HEK293 (cell line): ENCODE data around the gene HIP1.

Experiments
- CTCF ChIA-PET: fragments of 350-600 bp; formaldehyde crosslinking; extraction: SDS; loops from one replicate; lab custom pipeline; 2021; ENCODE audit warnings: antibody characterized with exemption; lab: Yijun Ruan, JAX
- POLR2A ChIA-PET: fragments of 300-600 bp; formaldehyde crosslinking; extraction: SDS; loops from one replicate; lab custom pipeline; 2020; ENCODE audit warnings: antibody characterized with exemption, inconsistent platforms; lab: Yijun Ruan, JAX
- H3K27ac ChIP-seq: fragments of 200-500 bp; sonication (Bioruptor generic); 2 replicates; pipeline ENCODE4 v1.5.1; 2014; ENCODE audit warnings: low read depth, low read length, control low read depth, inconsistent platforms; ENCODE audit errors: extremely low read depth
- H3K36me3 ChIP-seq, 2 experiments: fragments of 200-500 bp in 1 of 2; sonication (Bioruptor generic) in 1 of 2; 1 replicate in 1 of 2; 2 replicates in 1 of 2; pipeline ENCODE4 v1.5.1; 2014 to 2017; ENCODE audit warnings: inconsistent platforms in 2 of 2, low read length in 2 of 2; ENCODE audit not compliant: control insufficient read depth in 2 of 2, insufficient read depth in 1 of 2
- H3K4me1 ChIP-seq: fragments of 200-500 bp; sonication (Bioruptor generic); 2 replicates; pipeline ENCODE4 v1.5.1; 2014; ENCODE audit warnings: mild to moderate bottlenecking, low read length, inconsistent platforms; ENCODE audit not compliant: control insufficient read depth, insufficient read depth
- H3K4me3 ChIP-seq: 2 replicates; pipeline ENCODE4 v1.5.1; 2011; ENCODE audit warnings: low read depth, mild to moderate bottlenecking, control low read depth, low read length, moderate library complexity
- H3K9me3 ChIP-seq: fragments of 200-500 bp; sonication (Bioruptor generic); 2 replicates; pipeline ENCODE4 v1.5.1; 2014; ENCODE audit warnings: low read depth, low read length, inconsistent platforms; ENCODE audit not compliant: control insufficient read depth, insufficient read depth
- ATF2 ChIP-seq: fragments of 450-650 bp; formaldehyde crosslinking; IDR thresholded peaks from 2 replicates; pipeline ENCODE4 v1.5.1; 2016; ENCODE audit warnings: missing biosample characterization, missing genetic modification characterization, low read depth
- EGR2 ChIP-seq: fragments of 450-650 bp; formaldehyde crosslinking; IDR thresholded peaks from 2 replicates; pipeline ENCODE4 v1.5.1; 2016; ENCODE audit warnings: low read depth, missing biosample characterization, missing genetic modification characterization
- INSM2 ChIP-seq: fragments of 450-650 bp; formaldehyde crosslinking; IDR thresholded peaks from 2 replicates; pipeline ENCODE4 v1.5.1; 2016; ENCODE audit warnings: missing biosample characterization, missing genetic modification characterization
- SCRT1 ChIP-seq: fragments of 450-650 bp; formaldehyde crosslinking; IDR thresholded peaks from 2 replicates; pipeline ENCODE4 v1.5.1; 2016; ENCODE audit warnings: missing biosample characterization, missing genetic modification characterization, borderline replicate concordance
- SP3 ChIP-seq: fragments of 450-650 bp; formaldehyde crosslinking; IDR thresholded peaks from 2 replicates; pipeline ENCODE4 v1.5.1; 2016; ENCODE audit warnings: missing biosample characterization, missing genetic modification characterization
- ZBTB20 ChIP-seq: fragments of 450-650 bp; formaldehyde crosslinking; IDR thresholded peaks from 2 replicates; pipeline ENCODE4 v1.5.1; 2016; ENCODE audit warnings: missing biosample characterization, missing genetic modification characterization
- ZNF140 ChIP-seq: fragments of 450-650 bp; formaldehyde crosslinking; IDR thresholded peaks from 2 replicates; pipeline ENCODE4 v1.5.1; 2016; ENCODE audit warnings: missing biosample characterization, missing genetic modification characterization
- ZNF146 ChIP-seq: fragments of 450-650 bp; formaldehyde crosslinking; IDR thresholded peaks from 2 replicates; pipeline ENCODE4 v1.5.1; 2016; ENCODE audit warnings: missing biosample characterization, missing genetic modification characterization
- ZNF280D ChIP-seq: fragments of 450-650 bp; formaldehyde crosslinking; IDR thresholded peaks from 2 replicates; pipeline ENCODE4 v1.5.1; 2016; ENCODE audit warnings: missing biosample characterization, missing genetic modification characterization
- ZNF311 ChIP-seq: fragments of 450-650 bp; formaldehyde crosslinking; IDR thresholded peaks from 2 replicates; pipeline ENCODE4 v1.5.1; 2017; ENCODE audit warnings: missing biosample characterization, missing genetic modification characterization, borderline replicate concordance
- ZNF362 ChIP-seq: fragments of 450-650 bp; formaldehyde crosslinking; IDR thresholded peaks from 2 replicates; pipeline ENCODE4 v1.5.1; 2016; ENCODE audit warnings: missing biosample characterization, missing genetic modification characterization
- ZNF433 ChIP-seq: fragments of 450-650 bp; formaldehyde crosslinking; IDR thresholded peaks from 2 replicates; pipeline ENCODE4 v1.5.1; 2016; ENCODE audit warnings: missing biosample characterization, missing genetic modification characterization, low read depth
- ZNF449 ChIP-seq: fragments of 450-650 bp; formaldehyde crosslinking; IDR thresholded peaks from 2 replicates; pipeline ENCODE4 v1.5.1; 2017; ENCODE audit warnings: missing biosample characterization, mild to moderate bottlenecking, missing genetic modification characterization, moderate library complexity
- ZNF488 ChIP-seq: fragments of 450-650 bp; formaldehyde crosslinking; IDR thresholded peaks from 2 replicates; pipeline ENCODE4 v1.5.1; 2016; ENCODE audit warnings: missing biosample characterization, missing genetic modification characterization
- ZNF510 ChIP-seq: fragments of 450-650 bp; formaldehyde crosslinking; IDR thresholded peaks from 2 replicates; pipeline ENCODE4 v1.5.1; 2018; ENCODE audit warnings: mild to moderate bottlenecking, missing genetic modification characterization, missing biosample characterization; ENCODE audit not compliant: insufficient replicate concordance
- ZNF521 ChIP-seq: fragments of 450-650 bp; formaldehyde crosslinking; IDR thresholded peaks from 2 replicates; pipeline ENCODE4 v1.5.1; 2017; ENCODE audit warnings: missing biosample characterization, mild to moderate bottlenecking, missing genetic modification characterization
- ZNF624 ChIP-seq: fragments of 450-650 bp; formaldehyde crosslinking; IDR thresholded peaks from 2 replicates; pipeline ENCODE4 v1.5.1; 2017; ENCODE audit warnings: missing biosample characterization, missing genetic modification characterization
- ZNF626 ChIP-seq: fragments of 450-650 bp; sonication (Bioruptor Pico); formaldehyde crosslinking; IDR thresholded peaks from 2 replicates; pipeline ENCODE4 v1.5.1; 2018; ENCODE audit warnings: missing biosample characterization, missing genetic modification characterization, inconsistent platforms
- ZNF629 ChIP-seq: fragments of 450-650 bp; formaldehyde crosslinking; IDR thresholded peaks from 2 replicates; pipeline ENCODE4 v1.5.1; 2017; ENCODE audit warnings: missing biosample characterization, missing genetic modification characterization
- ZNF692 ChIP-seq: fragments of 450-650 bp; formaldehyde crosslinking; IDR thresholded peaks from 2 replicates; pipeline ENCODE4 v1.5.1; 2016; ENCODE audit warnings: missing biosample characterization, missing genetic modification characterization
- ZNF843 ChIP-seq: fragments of 450-650 bp; formaldehyde crosslinking; IDR thresholded peaks from 2 replicates; pipeline ENCODE4 v1.5.1; 2016; ENCODE audit warnings: missing biosample characterization, missing genetic modification characterization
- ZSCAN16 ChIP-seq: fragments of 450-650 bp; formaldehyde crosslinking; IDR thresholded peaks from 2 replicates; pipeline ENCODE4 v1.5.1; 2016; ENCODE audit warnings: missing biosample characterization, missing genetic modification characterization
- ZSCAN30 ChIP-seq: fragments of 450-650 bp; IDR thresholded peaks from 2 replicates; pipeline ENCODE4 v1.5.1; 2018; ENCODE audit warnings: missing biosample characterization, mild to moderate bottlenecking, missing genetic modification characterization, moderate library complexity

Gene HIP1

GRCh38 chr7:75626954-75627353 is 111.8 kb downstream of the HIP1 start:
- Histone ChIP-seq H3K36me3 (no peaks in the 10 kb centered on the region), H3K27ac (no peak overlapping the region), H3K4me1 (no peaks in the 10 kb centered on the region), H3K4me3 (no peak overlapping the region), H3K9me3 (no peaks in the 10 kb centered on the region)
- ChIA-PET POLR2A (no interaction called here), CTCF (no interaction called here)
- no peak for TF ChIP-seq ZNF692 (tag by site-specific recombination)
- TF ChIP-seq ATF2 (tag by site-specific recombination), result no peak
- TF ChIP-seq ZNF624 (tag by site-specific recombination), result no peak
- TF ChIP-seq ZNF433 (tag by site-specific recombination), result no peak
- TF ChIP-seq SCRT1, result no peak
- TF ChIP-seq ZNF362 (tag by site-specific recombination), result no peak
- TF ChIP-seq ZNF521 (tag by site-specific recombination), result no peak
- TF ChIP-seq ZNF510 (tag by site-specific recombination), result no peak
- no peak for TF ChIP-seq ZNF843 (tag by site-specific recombination)
- no peak for TF ChIP-seq ZSCAN30 (tag by site-specific recombination)
- no peak for TF ChIP-seq ZNF140 (tag by site-specific recombination)
- no peak for TF ChIP-seq ZNF280D (tag by site-specific recombination)

GRCh38 chr7:75625868-75626267 is 112.9 kb downstream of the HIP1 start:
- Histone ChIP-seq H3K4me1 (no peaks in the 10 kb centered on the region), H3K4me3 (no peak overlapping the region), H3K9me3 (no peaks in the 10 kb centered on the region), H3K36me3 (no peaks in the 10 kb centered on the region; a peak in 1 of 3 replicates), H3K27ac (no peak overlapping the region)
- no peak for TF ChIP-seq ZNF311 (tag by site-specific recombination)
- no peak for TF ChIP-seq ZNF146 (tag by site-specific recombination)
- no peak for TF ChIP-seq SP3 (tag by site-specific recombination)
- no peak for TF ChIP-seq ZNF626 (tag by site-specific recombination)
- no peak for TF ChIP-seq ZNF449 (tag by site-specific recombination)
- no peak for TF ChIP-seq EGR2 (tag by site-specific recombination)
- no peak for TF ChIP-seq INSM2
- no peak for TF ChIP-seq ZNF488 (tag by site-specific recombination)
- TF ChIP-seq ZSCAN16 (tag by site-specific recombination), result no peak
- TF ChIP-seq ZBTB20 (tag by site-specific recombination), result no peak
- TF ChIP-seq ZNF629 (tag by site-specific recombination), result no peak
- TF ChIP-seq ZNF521 (tag by site-specific recombination), result no peak
- ChIA-PET CTCF (no interaction called here), POLR2A (no interaction called here)
